CD4-positive, alpha-beta T cell treated with Interleukin-17A for 1 hour (primary cell): Measurements from ENCODE around the gene BZW2.
"Not testable (repeated sequence)": the region's sequence is repeated elsewhere in the genome, so short reads cannot be mapped to it uniquely, and the experiment has no call there.

Source experiments
- DNase-seq: peaks from one replicate; pipeline ENCODE4 v3.0.0-alpha.2; 2020

The BZW2 gene

GRCh38 chr7:16646472-16647072 lies 591 bp downstream of the BZW2 start:
- no peak for DNase-seq

- DNase-seq: no peak
Measured at GRCh38 chr7:16647435-16647960, 1.5 kb downstream of the BZW2 start.

- no peak for DNase-seq
Measured at GRCh38 chr7:16648551-16648950, 2.6 kb downstream of the BZW2 start.

GRCh38 chr7:16649196-16649595 lies 3.2 kb downstream of the BZW2 start:
- DNase-seq: no peak

GRCh38 chr7:16650266-16650665 lies 4.3 kb downstream of the BZW2 start:
- DNase-seq: no peak

GRCh38 chr7:16651396-16652239 lies 5.6 kb downstream of the BZW2 start:
- DNase-seq: no peak

- DNase-seq: no peak
Measured at GRCh38 chr7:16652240-16652583, 6.2 kb downstream of the BZW2 start.

- no peak for DNase-seq
Measured at GRCh38 chr7:16652888-16653287, 6.9 kb downstream of the BZW2 start.

GRCh38 chr7:16655394-16655793 lies 9.4 kb downstream of the BZW2 start:
- no peak for DNase-seq

GRCh38 chr7:16656141-16656540 lies 10.2 kb downstream of the BZW2 start:
- no peak for DNase-seq

- no peak for DNase-seq
Measured at GRCh38 chr7:16657656-16658279, 11.8 kb downstream of the BZW2 start.

GRCh38 chr7:16659854-16660497 lies 14.0 kb downstream of the BZW2 start:
- not testable (repeated sequence) for DNase-seq

GRCh38 chr7:16660702-16661464 lies 14.9 kb downstream of the BZW2 start:
- DNase-seq: no peak

- no peak for DNase-seq
Measured at GRCh38 chr7:16661924-16662323, 15.9 kb downstream of the BZW2 start.

- DNase-seq: no peak
Measured at GRCh38 chr7:16667355-16667754, 21.4 kb downstream of the BZW2 start.

- DNase-seq: no peak
Measured at GRCh38 chr7:16668049-16668858, 22.3 kb downstream of the BZW2 start.

- DNase-seq: no peak
Measured at GRCh38 chr7:16668978-16669377, 23.0 kb downstream of the BZW2 start.

- DNase-seq: no peak
Measured at GRCh38 chr7:16669581-16669980, 23.6 kb downstream of the BZW2 start.

GRCh38 chr7:16670021-16670420 lies 24.0 kb downstream of the BZW2 start:
- no peak for DNase-seq

- no peak for DNase-seq
Measured at GRCh38 chr7:16670731-16671344, 24.9 kb downstream of the BZW2 start.

- no peak for DNase-seq
Measured at GRCh38 chr7:16671811-16672210, 25.8 kb downstream of the BZW2 start.
